Measurements from ENCODE around the gene ARHGAP8.

The ARHGAP8 gene

DNA sequence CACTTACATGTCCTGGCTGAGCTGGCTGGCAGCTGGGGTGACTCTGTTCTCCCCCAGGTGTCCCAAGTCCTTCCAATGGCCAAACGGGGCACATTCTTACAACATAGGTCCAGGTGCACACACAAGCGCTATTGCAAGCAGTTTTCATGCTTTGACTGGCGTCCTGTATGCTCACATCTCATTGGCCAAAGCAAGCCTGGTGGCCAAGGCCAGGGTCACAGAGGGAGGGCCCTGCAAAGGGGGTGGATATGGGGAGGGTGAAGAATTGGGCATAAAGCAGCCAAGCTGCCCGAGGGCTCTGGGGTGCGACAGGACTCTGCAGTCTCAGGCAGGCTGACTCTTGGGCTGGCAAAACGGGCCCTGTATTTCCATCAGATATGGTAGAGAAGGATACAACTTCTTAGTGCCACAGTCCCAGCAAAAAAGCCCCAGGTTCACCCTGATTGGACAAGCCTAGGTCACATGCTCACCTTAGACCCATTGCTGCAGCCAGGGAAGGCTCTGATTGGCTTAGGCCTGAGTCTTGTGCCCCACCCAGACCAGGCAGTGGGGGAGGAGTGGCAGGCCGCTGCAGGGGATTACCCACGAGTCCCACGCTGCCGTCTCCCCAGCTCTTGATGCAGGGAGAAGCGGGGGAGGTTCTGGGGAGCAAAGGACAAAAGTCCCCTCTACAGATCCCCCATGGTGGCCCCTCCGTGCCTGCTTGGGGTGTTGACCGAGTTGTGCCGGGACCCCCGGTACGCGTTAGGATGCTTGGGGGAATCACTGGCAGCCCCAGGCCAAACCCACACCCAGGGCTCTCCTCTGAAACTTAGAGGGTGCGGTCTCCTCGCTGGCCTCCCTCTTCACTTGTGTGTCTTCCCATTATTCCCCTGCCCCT lies 110.8 kb downstream of the ARHGAP8 start:
- DNase-seq (ENCODE audit: low read depth), result no peak

DNA sequence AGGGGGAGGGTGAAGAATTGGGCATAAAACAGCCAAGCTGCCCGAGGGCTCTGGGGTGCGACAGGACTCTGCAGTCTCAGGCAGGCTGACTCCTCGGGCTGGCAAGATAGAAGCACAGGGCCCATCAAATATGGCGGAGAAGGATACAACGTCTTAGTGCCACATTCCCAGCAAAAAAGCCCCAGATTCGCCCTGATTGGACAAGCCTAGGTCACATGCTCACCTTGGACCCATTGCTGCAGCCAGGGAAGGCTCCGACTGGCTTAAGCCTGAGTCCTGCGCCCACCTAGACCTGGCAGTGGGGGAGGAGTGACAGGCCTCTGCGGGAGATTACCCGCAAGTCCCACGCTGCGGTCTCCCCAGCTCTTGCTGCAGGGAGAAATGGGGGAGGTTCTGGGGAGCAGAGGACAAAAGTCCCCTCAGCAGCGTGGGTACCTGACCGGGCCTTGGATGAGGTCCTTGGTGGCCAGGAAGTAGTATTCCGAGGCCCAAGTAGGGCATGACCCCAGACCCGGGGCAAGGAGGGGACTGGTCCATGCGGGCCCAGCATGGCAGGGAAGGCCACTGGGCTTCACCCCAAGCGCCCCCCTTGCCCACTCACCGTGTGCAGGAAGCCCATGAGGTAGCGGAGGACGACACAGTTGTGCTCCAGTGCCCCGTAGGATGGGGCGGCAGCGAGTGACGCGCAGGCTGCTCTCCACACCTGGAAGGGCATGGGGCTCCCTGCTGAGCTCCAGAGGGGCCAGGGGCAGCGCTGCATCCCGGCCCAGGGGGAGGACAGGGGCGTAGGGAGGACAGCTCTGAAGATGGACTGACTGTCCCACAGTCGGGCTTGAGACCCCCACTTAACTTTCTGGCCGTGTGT lies 113.0 kb downstream of the ARHGAP8 start:
- DNase-seq (ENCODE audit: low read depth), result no peak

DNA sequence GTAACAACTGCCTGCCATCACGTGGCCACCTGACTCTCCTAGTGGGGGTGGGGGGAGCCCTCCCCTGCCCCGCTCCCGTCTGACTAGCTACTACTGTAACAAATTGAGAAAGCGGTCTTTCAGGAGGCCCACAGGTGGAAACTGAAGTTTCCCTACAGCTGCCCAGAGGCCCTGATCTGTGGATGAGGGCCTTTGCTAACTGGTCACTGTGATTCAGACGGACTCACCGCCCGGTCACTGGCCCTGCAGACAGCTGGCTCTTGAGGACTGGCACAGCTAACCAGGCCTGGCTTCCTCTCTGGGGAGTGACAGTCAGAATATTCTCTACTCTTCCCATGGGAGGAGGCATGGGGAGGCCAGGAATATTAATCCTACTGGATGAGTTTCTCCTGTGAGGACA lies 116.8 kb downstream of the ARHGAP8 start:
- no peak for DNase-seq (ENCODE audit: low read depth)

DNA sequence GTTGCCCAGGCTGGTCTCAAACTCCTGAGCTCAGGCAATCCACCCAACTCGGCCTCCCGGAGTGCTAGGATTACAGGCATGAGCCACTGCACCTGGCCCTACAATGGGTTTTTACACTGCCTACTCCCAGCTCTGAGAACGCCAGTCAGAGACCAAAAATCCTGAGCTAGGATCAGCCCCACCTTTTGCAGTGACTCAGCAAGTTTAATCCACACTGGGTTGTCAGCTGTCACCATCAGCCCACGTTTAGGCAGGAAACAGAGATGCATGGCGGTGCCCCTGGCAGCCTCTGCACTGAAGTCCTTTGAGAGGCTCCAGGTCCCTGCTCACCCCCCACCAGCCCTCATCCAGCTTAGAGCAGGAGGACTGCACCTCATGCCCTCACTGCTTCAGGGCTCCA lies 117.6 kb downstream of the ARHGAP8 start:
- DNase-seq (ENCODE audit: low read depth), result no peak

DNA sequence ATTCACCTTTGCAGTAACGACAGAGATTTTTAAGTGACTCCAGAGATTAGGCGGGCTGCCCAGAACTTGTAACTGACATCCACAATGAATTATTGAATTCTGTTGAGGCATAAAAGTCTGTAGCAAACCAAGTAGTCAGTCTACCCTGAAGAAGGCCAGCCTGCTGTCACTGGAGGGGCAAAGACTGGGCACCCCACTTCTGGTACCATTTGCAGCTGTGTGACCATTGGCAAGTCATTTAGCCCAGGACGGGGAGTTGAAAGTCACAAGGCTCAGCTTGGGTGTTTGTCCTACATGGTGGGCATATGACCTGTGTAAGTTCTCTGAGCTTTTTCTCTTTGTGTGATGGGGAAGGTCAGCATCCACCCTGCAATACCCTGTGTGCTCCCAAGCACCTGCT lies 119.4 kb downstream of the ARHGAP8 start:
- no peak for DNase-seq (ENCODE audit: low read depth)

DNA sequence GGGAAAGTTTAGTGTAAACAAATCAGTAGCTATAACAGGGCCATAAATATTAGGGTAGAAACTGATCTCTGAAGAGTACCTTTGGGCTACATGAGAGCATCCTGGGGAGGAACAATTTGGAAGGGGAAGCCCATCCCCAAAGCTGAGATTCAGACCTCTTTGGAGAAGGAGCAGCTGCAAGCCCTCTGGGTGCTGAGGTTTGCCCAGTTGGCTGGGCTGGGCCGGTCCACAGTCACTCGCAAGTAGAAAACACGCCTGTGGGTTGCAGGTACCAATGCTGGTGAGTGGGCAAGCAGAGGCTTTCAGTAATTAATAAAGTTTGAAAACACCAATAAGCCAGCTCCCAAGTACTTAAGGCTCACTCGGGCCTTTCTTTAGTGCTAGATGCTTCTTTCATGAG lies 124.5 kb downstream of the ARHGAP8 start:
- DNase-seq (ENCODE audit: low read depth), result no peak

DNA sequence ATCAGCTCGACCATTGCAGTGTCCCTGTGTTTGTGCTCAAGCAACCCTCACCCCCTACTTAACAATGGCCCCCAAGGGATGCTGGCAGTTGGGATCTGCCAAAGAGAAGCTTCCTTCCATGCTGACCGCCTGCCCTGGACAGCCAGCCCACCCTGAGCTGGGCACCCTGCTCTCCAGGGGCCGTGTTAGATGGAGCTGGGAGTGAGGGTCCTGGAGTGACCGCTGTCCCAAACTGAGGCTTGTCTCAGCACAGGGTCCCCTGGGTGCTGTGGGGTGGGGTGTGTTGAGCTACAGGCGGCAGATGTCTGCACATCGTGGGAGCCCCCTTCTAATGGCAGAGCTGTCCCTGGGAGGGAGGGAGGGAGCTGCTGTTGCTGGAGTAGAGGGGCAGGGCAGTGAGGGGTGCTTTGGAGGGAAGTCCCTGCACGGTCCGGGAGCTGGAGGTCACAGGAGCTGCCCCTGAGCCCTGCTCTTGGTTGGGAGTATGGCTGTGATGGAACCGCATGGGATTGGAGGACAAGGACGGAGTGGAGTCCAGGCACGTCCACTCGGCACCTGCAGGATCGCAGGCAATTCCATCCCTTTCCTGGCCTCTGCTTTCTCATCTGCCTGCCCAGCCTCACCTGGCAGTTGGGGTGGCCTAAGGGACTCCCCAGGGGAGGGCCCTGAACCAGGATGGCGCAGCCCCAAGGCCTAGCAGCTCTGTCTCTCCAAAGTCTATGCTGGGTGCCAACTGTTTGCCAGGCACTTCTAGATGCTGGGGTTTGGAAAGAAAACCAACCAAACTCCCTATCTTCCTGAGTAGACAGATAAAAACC lies 126.3 kb downstream of the ARHGAP8 start:
- DNase-seq (ENCODE audit: low read depth), result no peak

DNA sequence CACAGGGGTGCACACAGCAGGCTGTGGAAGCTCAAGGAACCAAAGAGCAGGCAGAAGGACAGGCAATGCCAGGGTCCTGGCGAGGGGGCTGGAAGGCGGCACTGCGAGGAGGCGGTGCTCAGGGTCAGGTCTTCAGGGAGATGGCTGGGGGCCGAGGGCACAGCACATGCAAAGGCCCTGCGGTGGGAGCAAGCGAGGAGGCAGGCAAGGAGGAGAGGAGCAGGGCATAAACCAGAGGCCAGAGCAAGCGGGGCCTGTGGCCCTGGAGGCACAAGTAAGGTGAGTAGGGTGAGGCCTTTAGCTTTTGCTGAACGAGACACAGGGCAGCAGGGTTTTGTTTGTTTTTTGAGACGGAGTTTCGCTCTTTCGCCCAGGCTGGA lies 126.9 kb downstream of the ARHGAP8 start:
- DNase-seq (ENCODE audit: low read depth), result no peak

DNA sequence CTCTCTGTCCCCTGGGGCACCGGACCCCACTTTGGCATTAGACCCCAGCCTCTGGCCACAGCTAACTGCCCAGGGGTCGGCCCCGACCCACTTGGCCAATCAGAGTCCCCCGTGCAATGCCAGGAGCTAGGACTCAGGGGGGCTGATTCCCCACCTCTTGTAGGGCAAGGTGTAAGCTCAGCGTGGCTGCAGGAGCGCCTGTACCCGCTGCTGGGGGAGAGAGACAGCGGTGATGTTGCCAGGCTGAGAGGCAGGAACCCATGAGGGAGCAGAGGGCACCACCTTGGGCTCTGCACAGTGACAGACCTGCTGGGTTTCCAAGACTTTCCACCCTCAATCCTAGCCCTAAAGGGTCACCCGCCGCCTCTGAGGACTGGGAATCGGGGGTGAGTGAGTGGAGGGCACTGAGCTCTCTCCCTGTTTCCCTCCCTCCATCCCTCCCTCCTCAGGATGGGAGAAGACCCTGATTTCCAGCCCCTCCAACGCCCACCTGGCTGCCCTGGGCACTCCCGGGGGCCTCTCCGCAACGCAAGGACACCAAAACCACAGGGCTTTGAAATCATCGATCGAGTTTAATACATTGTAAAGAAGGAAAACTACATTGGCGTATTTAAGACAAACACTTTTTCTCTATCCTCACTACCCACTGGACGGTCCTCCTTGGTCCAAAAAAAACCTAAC lies 128.4 kb downstream of the ARHGAP8 start:
- DNase-seq (ENCODE audit: low read depth), result no peak

DNA sequence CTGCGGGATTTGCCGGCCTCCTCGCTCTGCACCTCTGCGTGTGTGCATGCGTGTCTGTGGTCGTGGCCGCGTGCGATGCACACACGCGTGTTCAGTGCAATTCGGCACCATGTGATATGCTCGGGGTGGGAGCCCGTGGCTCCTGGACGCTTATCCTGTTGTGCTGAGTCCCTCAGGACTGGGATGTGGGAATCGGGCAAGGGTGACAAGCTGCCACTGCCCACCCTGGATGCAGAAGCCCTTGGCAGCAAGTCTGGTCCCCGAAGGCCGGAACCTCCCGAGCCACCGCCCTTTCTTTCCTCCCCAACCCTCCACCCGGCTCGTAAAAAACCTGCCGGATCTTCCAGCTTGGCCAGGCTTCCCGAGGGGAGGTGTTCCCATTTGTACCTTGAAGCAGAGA lies 129.2 kb downstream of the ARHGAP8 start:
- DNase-seq (ENCODE audit: low read depth), result no peak

DNA sequence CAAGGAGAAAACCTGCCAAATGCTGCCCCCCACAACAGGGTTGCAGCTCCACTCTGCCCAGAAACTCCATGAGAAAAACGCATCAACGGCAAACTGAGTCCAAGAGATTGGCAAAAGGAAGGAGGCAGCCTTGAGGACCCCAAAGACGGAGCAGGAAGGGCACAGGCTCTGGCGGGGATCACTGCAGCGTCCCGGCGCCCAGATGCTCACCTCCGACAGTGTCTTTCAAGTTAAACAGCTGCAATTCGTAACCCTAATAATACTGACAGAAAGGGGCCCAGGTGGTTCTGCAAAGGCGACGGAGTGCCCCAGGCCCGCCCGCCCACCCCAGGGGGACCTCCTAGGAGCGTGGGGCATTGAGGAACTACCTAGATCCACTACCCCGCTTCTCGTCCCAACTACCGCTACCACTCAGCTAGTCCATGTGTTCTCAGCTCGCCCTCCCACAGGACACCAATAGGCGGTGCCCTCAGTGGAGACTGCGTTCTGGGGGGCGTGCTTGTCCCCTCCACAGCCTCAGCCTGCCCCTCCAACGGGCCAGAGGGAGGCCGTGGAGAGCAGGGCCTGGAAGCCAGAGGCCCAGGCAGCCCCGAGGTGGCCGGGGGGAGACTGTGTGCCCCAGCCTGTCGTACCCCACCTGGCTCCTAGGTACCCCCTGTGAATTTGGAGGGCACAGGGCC lies 130.0 kb downstream of the ARHGAP8 start:
- DNase-seq (ENCODE audit: low read depth), result no peak

DNA sequence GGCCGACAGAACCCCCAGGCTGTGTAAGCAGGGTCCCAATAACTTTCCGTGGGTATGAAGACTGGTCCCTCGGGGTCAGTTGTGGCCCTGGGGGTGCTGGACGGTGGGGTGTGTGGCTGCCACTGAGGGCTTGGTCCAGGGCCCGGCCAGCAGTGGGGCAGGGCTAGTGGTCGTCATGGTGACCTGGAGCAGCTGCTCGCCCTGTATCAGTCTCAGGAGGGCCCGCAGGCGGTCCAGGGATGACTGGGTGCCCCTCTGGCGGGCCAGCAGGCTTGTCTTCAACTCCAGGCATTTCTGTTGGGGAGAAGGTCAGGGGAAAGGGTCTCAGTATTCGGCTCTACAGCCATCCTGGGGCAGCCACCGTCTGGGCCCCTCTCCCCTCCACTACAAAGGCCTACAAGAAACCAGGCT lies 130.6 kb downstream of the ARHGAP8 start:
- no peak for DNase-seq (ENCODE audit: low read depth)

DNA sequence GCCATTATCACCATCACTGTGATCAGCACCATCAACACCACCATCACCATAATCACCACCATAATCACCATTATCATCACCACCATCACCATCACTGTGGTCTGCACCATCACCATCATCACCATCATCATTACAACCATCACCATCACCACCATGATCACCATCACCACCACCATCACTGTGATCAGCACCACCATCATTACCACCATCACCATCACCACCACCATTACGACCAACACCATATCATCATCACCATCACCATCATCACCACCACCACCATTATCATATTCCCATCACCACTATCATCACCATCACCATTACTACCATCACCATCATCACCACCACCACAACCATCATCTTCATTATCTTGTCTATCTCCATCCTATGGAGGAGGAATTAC lies 132.2 kb downstream of the ARHGAP8 start:
- no peak for DNase-seq (ENCODE audit: low read depth)

DNA sequence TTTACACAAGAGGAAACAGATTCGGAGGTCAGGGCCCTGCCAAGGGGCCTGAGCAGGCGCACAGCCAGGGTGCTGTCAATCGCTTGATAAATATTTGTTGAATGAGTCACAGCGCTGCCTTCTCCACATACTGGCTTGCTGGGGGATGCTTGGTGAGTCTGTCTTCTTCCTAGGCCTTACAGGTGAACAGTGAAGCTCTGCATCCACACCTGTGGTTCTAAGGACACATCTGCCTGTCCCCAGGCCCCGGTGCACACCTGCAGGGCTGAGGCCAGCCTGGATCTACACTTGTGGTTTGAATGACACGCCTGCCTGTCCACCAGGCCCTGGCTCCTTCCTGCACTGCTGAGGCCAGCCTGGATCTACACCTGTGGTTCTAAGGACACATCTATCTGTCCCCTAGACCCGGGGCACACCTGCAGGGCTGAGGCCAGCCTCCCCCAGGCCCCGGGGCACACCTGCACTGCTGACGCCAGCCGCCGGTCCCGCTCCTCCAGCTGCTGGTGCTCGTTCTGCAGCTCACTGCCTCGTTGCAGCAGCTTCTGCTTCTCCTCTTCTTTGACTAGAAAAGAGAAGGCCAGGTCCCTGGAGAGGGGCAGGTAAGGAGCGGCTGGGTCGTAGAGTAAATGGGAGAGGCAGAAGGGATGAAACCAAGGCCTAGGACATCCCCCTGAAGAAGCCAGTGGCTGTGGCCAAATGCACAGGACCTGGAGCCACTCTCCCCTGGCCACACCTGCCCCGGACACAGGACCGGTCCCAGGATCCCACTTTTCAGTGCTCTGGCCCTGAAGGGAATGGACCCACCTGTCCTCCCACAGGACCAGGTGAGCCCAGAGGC lies 132.8 kb downstream of the ARHGAP8 start:
- no peak for DNase-seq (ENCODE audit: low read depth)

DNA sequence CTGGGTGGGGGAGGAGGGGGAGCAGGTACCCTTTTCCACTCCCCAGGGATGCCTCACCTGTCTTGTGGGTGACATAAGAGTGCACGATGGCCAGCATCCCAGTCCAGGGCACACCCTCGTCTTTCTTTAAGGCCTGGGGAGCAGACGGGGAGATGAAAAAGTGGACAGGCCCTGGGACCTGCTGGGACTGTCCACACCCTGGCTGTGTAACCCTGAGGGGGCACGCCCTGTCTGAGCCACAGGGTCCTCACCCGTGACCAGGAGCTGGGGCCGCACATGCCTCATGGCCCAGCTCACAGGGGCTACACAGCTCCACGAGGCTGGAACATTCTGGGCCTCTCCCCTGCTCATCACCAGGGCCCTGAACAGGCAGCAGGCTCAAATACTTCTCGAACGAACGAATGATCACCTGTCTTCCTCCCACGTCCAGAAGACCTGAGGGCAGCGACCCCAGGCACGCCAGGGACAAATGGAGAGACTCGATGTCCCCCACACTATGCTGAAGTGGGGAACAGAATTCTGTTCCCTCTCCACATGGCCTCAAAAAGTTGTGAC lies 133.5 kb downstream of the ARHGAP8 start:
- DNase-seq (ENCODE audit: low read depth), result no peak

DNA sequence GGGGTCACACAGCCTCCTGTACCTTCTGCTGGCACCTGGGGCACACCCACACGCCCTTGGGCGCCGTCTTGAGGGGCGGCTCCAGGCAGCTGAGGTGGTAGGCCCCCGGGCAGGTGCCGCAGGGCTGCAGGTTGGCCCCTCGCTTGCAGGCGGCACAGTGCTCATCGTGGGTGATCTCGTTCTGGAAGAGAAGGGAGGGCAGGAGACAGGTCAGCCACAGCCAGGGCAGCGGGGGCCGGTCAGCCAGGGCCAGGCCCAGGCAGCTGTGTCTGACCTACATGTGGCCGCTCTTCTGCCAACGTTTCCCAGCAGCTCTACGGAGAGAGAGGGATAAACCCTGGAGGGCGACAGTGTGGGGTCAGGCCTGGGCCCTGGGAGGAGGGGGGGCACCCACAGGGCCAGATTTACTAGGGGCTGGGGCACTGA lies 135.6 kb downstream of the ARHGAP8 start:
- DNase-seq (ENCODE audit: low read depth), result no peak

DNA sequence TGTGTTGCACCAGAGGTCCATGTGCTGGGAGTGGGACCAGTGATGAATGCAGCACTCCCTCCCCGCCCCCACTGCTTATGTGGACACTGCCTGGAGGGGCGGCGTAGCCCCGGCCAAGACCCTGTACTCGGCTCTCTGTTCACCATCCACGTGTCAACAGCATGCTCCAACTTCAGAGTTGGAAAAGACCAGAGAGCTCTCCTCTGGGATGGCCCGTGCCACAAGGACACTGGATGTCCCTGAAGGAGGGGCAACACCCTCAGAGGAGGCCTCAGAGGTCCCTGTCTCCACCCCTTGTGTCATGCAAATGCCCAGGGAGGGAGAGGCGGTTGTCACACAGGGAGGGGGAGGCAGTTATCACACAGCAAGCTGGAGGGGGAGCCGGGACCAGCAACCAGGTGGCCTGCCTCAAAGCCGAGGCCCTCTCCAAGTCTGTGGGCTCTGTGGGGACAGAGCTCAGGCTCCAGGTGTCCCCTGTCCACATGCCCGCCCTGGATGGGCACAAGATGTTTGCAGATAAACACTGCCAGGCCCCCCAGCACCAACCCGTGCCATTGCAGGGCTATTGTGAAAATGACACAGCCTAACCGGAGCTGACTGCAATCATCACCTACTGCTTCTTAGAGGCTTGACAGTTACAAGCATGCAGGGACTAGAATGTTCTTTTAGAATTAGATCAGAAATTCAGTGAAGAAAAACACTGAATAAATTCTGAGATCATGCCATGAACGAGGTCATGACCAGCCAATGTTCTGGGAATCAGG lies 136.3 kb downstream of the ARHGAP8 start:
- DNase-seq (ENCODE audit: low read depth), result no peak

DNA sequence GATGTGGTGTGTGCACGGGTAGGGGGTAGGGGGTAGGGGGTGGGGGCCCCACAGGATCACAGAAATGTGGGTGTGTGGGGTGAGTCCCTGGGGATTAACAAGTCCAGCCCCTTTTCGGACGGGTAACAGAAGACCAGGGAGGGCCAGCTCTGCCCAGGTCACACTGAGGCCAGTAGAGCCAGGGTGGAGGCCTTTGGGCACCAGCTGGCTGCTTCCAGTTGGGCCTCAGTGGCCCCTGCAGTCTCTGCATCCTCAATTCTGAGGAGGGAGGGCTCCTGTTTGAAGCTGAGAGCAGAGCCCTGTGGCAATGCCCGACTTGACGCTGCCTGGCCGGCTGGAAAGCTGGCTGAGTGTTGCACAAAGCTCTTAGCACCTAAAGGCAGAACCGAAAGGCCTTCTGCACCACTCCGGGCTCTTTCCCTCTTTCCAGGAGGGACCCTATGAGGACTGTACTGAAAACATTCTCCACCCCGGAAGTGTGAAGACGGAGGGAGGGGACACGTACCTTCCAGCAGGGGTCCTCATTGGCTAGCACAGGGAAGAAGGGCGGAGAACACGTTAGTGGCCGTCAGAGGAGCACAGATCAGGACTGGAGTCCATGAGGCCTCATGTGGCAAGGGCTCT lies 137.0 kb downstream of the ARHGAP8 start:
- DNase-seq (ENCODE audit: low read depth), result no peak
